Vagina (tissue), 2 donors: ENCODE measurements around the gene OPRM1.

ENCODE experiments used
- POLR2A ChIP-seq, 2 donors: fragments of 450-650 bp; IDR thresholded peaks; one replicate each; pipeline ENCODE4 v1.6.1; 2017; ENCODE audit warnings: antibody characterized with exemption in 2 of 2, mild to moderate bottlenecking in 2 of 2, moderate library complexity in 2 of 2
- TF ChIP-seq, protein P1 (sequence below), 3 experiments: fragments of 450-650 bp in 2 of 3; fragments of 200-600 bp in 1 of 3; sonication (generic) in 1 of 3; IDR thresholded peaks; one replicate each; pipeline ENCODE4 v1.5.1; 2017 to 2019; ENCODE audit warnings: antibody characterized with exemption in 3 of 3, mild to moderate bottlenecking in 2 of 3, moderate library complexity in 2 of 3

- TF ChIP-seq POLR2A (IDR thresholded peaks at IDR 0.05), result no peak
- TF ChIP-seq, protein P1, sequence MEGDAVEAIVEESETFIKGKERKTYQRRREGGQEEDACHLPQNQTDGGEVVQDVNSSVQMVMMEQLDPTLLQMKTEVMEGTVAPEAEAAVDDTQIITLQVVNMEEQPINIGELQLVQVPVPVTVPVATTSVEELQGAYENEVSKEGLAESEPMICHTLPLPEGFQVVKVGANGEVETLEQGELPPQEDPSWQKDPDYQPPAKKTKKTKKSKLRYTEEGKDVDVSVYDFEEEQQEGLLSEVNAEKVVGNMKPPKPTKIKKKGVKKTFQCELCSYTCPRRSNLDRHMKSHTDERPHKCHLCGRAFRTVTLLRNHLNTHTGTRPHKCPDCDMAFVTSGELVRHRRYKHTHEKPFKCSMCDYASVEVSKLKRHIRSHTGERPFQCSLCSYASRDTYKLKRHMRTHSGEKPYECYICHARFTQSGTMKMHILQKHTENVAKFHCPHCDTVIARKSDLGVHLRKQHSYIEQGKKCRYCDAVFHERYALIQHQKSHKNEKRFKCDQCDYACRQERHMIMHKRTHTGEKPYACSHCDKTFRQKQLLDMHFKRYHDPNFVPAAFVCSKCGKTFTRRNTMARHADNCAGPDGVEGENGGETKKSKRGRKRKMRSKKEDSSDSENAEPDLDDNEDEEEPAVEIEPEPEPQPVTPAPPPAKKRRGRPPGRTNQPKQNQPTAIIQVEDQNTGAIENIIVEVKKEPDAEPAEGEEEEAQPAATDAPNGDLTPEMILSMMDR (IDR thresholded peaks at IDR 0.05), result no peak
Observed at GRCh38 chr6:154071711-154072110, 32.7 kb downstream of the OPRM1 start.
